ENCODE measurements around the gene ZEB2. TPM values are rescaled to one million over a fixed set of nuclear protein-coding genes. Genes with fewer than 3 reads are reported as not detected.

Gene ZEB2
- total and polyA plus RNA-seq, 7 donors = 8.1 to 70.6 (median 51.0) TPM

DNA sequence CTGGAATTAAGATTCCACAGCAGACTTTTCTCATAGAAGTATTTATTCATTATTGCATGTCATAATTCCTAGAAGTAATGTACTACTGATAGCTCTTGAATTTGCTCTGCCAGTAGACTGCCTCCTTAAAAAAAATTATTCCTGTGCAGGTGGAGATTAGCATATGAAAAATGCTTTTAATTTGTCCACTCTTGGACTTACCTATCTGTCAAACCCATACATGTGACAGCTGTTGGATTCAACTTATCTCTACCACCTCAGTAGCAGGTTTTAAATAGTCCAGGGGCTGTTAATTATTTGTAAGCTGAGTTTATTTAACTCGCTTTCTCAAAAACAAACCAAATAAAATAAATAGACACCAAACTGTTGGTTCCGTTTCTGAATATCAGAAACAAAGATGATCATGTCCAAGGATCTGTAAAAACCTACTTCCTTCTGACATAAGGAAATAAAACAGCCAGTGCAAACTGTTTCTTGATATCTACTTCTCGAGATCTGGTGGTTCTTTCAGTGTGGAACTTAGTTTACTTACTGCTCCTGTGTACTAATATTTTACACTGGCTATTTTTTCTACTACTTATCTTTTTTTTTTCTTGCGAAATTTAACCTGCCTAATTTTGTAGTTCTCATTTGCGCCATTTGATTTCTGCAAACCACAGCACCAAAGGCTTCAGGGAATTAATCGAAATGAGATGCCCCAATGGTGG, 44.2 kb downstream of the ZEB2 start:
- intact Hi-C loops (cut with DNase I) = no loop called here
- WGBS, 2 donors = 60 to 74% methylated on average over 6 of the region's 6 CpGs
- Histone ChIP-seq H3K9me3 (no peaks in the 10 kb centered on the region), H3K27me3 (no peaks in the 10 kb centered on the region), H3K27ac (no peak overlapping the region), H3K4me3 (no peak overlapping the region), H3K36me3 (no peaks in the 10 kb centered on the region), H3K4me1 (peaks cover 0 to 8% (median 0%) of the 10 kb centered on the region in 4 donors)
- TF ChIP-seq, protein P1, sequence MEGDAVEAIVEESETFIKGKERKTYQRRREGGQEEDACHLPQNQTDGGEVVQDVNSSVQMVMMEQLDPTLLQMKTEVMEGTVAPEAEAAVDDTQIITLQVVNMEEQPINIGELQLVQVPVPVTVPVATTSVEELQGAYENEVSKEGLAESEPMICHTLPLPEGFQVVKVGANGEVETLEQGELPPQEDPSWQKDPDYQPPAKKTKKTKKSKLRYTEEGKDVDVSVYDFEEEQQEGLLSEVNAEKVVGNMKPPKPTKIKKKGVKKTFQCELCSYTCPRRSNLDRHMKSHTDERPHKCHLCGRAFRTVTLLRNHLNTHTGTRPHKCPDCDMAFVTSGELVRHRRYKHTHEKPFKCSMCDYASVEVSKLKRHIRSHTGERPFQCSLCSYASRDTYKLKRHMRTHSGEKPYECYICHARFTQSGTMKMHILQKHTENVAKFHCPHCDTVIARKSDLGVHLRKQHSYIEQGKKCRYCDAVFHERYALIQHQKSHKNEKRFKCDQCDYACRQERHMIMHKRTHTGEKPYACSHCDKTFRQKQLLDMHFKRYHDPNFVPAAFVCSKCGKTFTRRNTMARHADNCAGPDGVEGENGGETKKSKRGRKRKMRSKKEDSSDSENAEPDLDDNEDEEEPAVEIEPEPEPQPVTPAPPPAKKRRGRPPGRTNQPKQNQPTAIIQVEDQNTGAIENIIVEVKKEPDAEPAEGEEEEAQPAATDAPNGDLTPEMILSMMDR (IDR thresholded peaks at IDR 0.05) = no peak
- TF ChIP-seq POLR2AphosphoS5 (IDR thresholded peaks at IDR 0.05) (no peak), POLR2A (IDR thresholded peaks at IDR 0.05) (no peak), EP300 (IDR thresholded peaks at IDR 0.05) (no peak)
- no peak for DNase-seq

DNA sequence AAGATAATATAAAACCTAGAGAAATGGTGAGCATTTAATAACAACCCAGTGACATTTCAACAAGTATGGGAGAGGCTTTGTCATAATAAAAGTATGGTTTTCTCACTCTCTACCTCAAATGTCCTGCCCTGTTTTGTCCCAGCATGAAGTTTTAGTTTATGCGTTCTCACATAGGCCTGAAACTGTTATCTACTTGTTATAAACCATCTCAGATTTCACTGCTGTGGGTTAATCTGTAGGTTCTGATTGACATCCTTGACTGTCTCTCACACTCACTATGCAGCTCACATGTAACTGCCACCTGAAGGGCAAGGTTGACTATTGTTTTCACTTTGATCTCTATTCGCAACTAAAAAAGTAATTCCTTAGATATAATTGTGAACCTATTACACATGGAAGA, 44.9 kb downstream of the ZEB2 start:
- Histone ChIP-seq H3K4me1 (peaks cover 0 to 8% (median 0%) of the 10 kb centered on the region in 4 donors), H3K27ac (no peak overlapping the region), H3K27me3 (no peaks in the 10 kb centered on the region), H3K9me3 (no peaks in the 10 kb centered on the region), H3K4me3 (no peak overlapping the region), H3K36me3 (no peaks in the 10 kb centered on the region)
- intact Hi-C loops (cut with DNase I) = no loop called here
- no peak for DNase-seq
- TF ChIP-seq EP300 (IDR thresholded peaks at IDR 0.05) = no peak
- no peak for TF ChIP-seq POLR2AphosphoS5 (IDR thresholded peaks at IDR 0.05)
- no peak for TF ChIP-seq POLR2A (IDR thresholded peaks at IDR 0.05)
- 64 to 75% methylated on average over 2 of the region's 2 CpGs for WGBS, 2 donors

DNA sequence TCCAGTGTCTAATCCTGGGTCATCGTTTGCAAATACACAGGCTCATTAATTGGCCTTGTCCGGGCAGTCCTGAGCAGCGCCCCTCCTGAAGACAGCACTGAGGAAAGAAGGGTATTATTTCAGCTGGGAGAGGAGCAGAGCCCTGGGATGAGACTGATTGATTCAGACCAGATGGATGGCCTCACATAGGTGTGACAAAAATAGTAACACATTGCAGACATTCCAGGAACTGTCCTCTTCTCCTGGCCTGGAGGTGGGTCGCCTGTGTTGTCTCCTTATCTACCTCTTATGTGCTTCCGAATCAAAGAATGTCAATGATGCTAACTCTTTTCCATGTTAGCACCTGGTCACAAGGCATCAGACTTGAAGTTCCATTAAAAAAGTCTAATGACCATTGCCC, 45.9 kb downstream of the ZEB2 start:
- Histone ChIP-seq H3K9me3 (no peaks in the 10 kb centered on the region), H3K27me3 (no peaks in the 10 kb centered on the region), H3K4me1 (peaks cover 0 to 4% (median 0%) of the 10 kb centered on the region in 4 donors), H3K4me3 (no peak overlapping the region), H3K27ac (no peak overlapping the region), H3K36me3 (no peaks in the 10 kb centered on the region)
- intact Hi-C loops (cut with DNase I) = no loop called here
- no peak for TF ChIP-seq POLR2AphosphoS5 (IDR thresholded peaks at IDR 0.05)
- WGBS, 2 donors = 78 to 83% methylated on average over 5 of the region's 5 CpGs
- DNase-seq = no peak

DNA sequence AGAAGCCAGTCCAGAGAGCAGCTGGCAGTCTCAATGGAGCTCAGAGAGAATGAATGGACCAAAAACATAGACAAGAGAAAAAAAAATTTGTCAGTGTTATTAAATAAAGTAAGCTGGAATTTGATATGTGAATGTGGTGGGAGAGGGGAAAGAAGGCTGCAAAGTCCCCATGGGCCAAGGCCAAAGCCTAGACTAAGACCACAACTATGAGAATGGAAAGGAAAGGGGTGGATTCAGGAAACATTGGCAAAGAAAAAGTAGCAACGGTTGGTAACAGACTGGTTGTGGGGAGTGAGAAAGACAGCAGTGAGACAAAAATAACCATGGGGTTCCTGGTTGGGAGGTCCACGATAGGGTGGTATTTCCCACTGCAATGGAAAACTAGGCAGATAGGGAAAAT, 47.0 kb downstream of the ZEB2 start:
- Histone ChIP-seq H3K27me3 (no peaks in the 10 kb centered on the region), H3K4me3 (no peak overlapping the region), H3K9me3 (no peaks in the 10 kb centered on the region), H3K4me1 (peaks cover 0 to 4% (median 0%) of the 10 kb centered on the region in 4 donors), H3K36me3 (no peaks in the 10 kb centered on the region), H3K27ac (no peak overlapping the region)
- 44 to 65% methylated on average over 2 of the region's 2 CpGs for WGBS, 2 donors
- no peak for DNase-seq
- no peak for TF ChIP-seq POLR2A (IDR thresholded peaks at IDR 0.05)
- TF ChIP-seq, protein P1 (IDR thresholded peaks at IDR 0.05) = no peak
- no peak for TF ChIP-seq POLR2AphosphoS5 (IDR thresholded peaks at IDR 0.05)
- intact Hi-C loops (cut with DNase I) = no loop called here

DNA sequence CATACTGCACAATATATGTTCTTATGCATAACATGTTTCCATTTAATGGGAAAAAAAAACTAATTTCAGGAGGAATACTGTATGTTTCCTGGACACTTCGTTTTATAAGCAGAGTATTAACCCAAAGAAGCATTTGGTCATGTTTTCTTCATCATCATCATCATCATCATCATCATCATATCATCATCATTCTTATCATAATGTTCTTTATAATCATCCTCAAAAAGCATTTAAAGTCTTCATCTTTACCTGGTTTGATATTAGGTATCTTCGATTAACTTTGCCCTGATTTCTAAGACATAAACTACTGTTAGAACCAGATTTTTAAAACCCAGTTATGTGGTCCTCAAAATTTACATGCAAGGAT, 47.9 kb downstream of the ZEB2 start:
- Histone ChIP-seq H3K27me3 (no peaks in the 10 kb centered on the region), H3K9me3 (no peaks in the 10 kb centered on the region), H3K27ac (no peak overlapping the region), H3K4me1 (peaks cover 0 to 4% (median 0%) of the 10 kb centered on the region in 4 donors), H3K36me3 (no peaks in the 10 kb centered on the region), H3K4me3 (no peak overlapping the region)
- no peak for TF ChIP-seq POLR2A (IDR thresholded peaks at IDR 0.05)
- TF ChIP-seq, protein P1 (IDR thresholded peaks at IDR 0.05) = no peak
- no peak for TF ChIP-seq EP300 (IDR thresholded peaks at IDR 0.05)
- no peak for TF ChIP-seq POLR2AphosphoS5 (IDR thresholded peaks at IDR 0.05)
- intact Hi-C loops (cut with DNase I) = no loop called here
- WGBS, 2 donors = 69 to 83% methylated on average over 2 of the region's 2 CpGs
- no peak for DNase-seq

Data from sigmoid colon (tissue), 7 donors.